Gastroesophageal sphincter (tissue), 4 donors: ENCODE measurements around the gene NDUFB1. TPM values are rescaled to one million over a fixed set of nuclear protein-coding genes. Genes with fewer than 3 reads are reported as not detected.
A peak's percentile ranks its signal among the peaks of the same experiment; 100 is the strongest.

Experiments used
- ATAC-seq: fragments of 150-250 bp; one replicate; pipeline ENCODE4 v1.9.1; 2016; ENCODE audit warnings: mild to moderate bottlenecking, moderate library complexity
- H3K27ac ChIP-seq, 4 donors: fragments of 200-600 bp; sonication (generic) in 3 of 4; 1 replicate in 3 of 4; 2 replicates in 1 of 4; pipeline ENCODE4 v1.5.1; 2016 to 2019
- H3K27me3 ChIP-seq: fragments of 200-600 bp; sonication (generic); one replicate; pipeline ENCODE4 v1.5.1; 2019
- H3K36me3 ChIP-seq, 2 donors: fragments of 200-600 bp; sonication (generic); one replicate each; pipeline ENCODE4 v1.5.1; 2019; ENCODE audit warnings: control low read depth in 1 of 2
- H3K4me1 ChIP-seq, 3 donors: fragments of 200-600 bp; sonication (generic); 1 replicate in 2 of 3; 2 replicates in 1 of 3; pipeline ENCODE4 v1.5.1; 2016 to 2019; ENCODE audit warnings: control low read depth in 2 of 3
- H3K4me3 ChIP-seq, 2 donors: fragments of 200-600 bp; sonication (generic); one replicate each; pipeline ENCODE4 v1.5.1; 2019; ENCODE audit warnings: mild to moderate bottlenecking in 1 of 2, moderate library complexity in 1 of 2
- H3K9me3 ChIP-seq, 3 donors: fragments of 200-600 bp; sonication (generic); one replicate each; pipeline ENCODE4 v1.5.1; 2017 to 2019; ENCODE audit warnings: control low read depth in 2 of 3
- EP300 ChIP-seq: sonication (generic); formaldehyde crosslinking; IDR thresholded peaks from one replicate; pipeline ENCODE4 v1.6.1; 2017; ENCODE audit warnings: antibody characterized with exemption, mild to moderate bottlenecking
- POLR2A ChIP-seq, 2 donors: fragments of 450-650 bp; IDR thresholded peaks; one replicate each; pipeline ENCODE4 v1.6.1; 2017; ENCODE audit warnings: antibody characterized with exemption in 2 of 2, mild to moderate bottlenecking in 2 of 2, moderate library complexity in 1 of 2
- POLR2AphosphoS5 ChIP-seq: sonication (generic); formaldehyde crosslinking; IDR thresholded peaks from one replicate; pipeline ENCODE4 v1.6.1; 2017; ENCODE audit warnings: antibody characterized with exemption
- WGBS, 2 donors: methylation state at CpG; one replicate each; pipeline ENCODE4 v1.1.5; 2018; ENCODE audit warnings: low coverage in 1 of 2; 5-methylcytosine and 5-hydroxymethylcytosine counted together
- total RNA-seq, 4 donors: library from RNA; depleted of rRNA; stranded (reverse); fragments of >200 nt; gene quantifications; one replicate each; pipeline ENCODE4 v1.1.0, GENCODE V29; 2016
- TF ChIP-seq, protein P1 (sequence below), 4 experiments: fragments of 200-600 bp in 2 of 4; fragments of 450-650 bp in 2 of 4; sonication (generic) in 1 of 4; IDR thresholded peaks; one replicate each; pipeline ENCODE4 v1.5.1; 2017 to 2019; ENCODE audit warnings: antibody characterized with exemption in 4 of 4, mild to moderate bottlenecking in 2 of 4, moderate library complexity in 2 of 4

Gene NDUFB1
- total RNA-seq, 4 donors from 2014 or later, result 258 to 481 (median 412) TPM

DNA sequence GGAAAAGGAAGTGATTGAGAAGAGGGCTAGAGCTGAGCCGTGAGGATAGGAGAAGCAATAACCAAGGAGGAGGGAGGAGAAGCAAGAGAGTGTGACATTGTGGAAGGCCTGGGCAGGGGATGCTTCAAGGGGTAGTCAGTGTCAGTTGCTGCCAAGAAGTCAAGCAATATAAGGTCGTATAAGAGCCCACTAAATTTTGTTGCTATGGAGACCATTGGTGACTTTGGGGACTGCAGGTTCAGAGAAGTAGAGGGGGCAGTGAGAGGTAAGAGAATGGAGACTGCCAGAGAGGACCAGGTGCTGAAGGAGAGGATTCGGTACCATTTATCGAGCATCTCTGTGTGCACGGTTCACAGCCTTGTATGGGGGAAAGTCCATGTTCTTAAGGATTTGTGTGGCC is 12.0 kb downstream of the NDUFB1 start:
- Histone ChIP-seq H3K4me1 (peaks cover 0 to 16% (median 11%) of the 10 kb centered on the region in 3 donors), H3K9me3 (no peaks in the 10 kb centered on the region), H3K4me3 (no peak overlapping the region), H3K36me3 (peaks cover 0 to 5% of the 10 kb centered on the region in 2 donors), H3K27ac (no peak overlapping the region), H3K27me3 (no peaks in the 10 kb centered on the region)
- TF ChIP-seq EP300 (no peak), POLR2A (IDR thresholded peaks at IDR 0.05) (no peak), POLR2AphosphoS5 (no peak)
- TF ChIP-seq, protein P1, sequence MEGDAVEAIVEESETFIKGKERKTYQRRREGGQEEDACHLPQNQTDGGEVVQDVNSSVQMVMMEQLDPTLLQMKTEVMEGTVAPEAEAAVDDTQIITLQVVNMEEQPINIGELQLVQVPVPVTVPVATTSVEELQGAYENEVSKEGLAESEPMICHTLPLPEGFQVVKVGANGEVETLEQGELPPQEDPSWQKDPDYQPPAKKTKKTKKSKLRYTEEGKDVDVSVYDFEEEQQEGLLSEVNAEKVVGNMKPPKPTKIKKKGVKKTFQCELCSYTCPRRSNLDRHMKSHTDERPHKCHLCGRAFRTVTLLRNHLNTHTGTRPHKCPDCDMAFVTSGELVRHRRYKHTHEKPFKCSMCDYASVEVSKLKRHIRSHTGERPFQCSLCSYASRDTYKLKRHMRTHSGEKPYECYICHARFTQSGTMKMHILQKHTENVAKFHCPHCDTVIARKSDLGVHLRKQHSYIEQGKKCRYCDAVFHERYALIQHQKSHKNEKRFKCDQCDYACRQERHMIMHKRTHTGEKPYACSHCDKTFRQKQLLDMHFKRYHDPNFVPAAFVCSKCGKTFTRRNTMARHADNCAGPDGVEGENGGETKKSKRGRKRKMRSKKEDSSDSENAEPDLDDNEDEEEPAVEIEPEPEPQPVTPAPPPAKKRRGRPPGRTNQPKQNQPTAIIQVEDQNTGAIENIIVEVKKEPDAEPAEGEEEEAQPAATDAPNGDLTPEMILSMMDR (IDR thresholded peaks at IDR 0.05), result no peak
- no peak for ATAC-seq
- 72 to 79% methylated on average over 2 to 5 of the region's 5 CpGs for WGBS, 2 donors

DNA sequence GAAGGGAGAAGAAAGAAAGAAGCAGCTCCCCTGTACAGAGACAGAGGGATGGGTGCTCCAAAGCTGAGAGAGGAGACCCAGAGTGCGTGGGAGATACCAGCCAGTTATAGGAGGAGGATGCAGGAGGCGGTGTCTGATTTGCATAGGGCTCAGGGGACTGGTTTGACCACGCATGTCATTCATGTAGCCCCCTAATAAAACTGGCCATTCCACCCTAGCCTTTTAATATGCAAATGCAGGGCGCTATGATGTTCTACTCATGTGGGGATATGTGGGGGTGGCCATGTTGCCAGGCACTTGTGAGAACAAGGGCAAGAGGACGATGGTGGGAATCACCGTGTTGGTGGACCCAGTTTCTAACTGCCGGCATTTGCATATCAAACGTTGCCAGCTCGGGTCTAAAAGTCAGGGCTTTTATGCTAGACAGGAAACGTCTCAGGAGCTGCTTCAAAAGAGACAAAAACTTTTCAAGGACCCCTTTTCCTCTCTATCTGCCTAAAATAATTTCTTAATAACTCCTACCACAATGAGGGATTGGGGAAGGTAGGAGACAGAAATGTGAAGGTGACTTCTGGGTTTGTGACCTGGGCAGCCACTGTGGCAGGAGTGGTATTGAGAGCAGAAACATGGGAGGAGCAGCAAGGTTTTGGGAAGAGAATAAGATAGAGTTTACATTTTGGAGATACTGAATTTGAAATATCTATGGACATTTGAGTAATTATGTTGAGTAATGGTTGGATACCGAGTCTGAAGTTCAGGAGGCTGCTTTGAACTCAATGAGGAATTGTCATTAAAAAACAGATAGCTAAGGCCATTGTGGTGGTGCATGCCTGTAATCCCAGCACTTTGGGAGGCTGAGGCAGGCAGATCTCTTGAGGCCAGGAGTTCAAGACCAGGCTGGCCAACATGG is 12.9 kb downstream of the NDUFB1 start:
- no peak for ATAC-seq
- no peak for TF ChIP-seq POLR2AphosphoS5
- no peak for TF ChIP-seq EP300
- TF ChIP-seq POLR2A (IDR thresholded peaks at IDR 0.05), result no peak
- TF ChIP-seq, protein P1 (IDR thresholded peaks at IDR 0.05), result no peak
- 16 to 26% methylated on average over 6 to 11 of the region's 11 CpGs for WGBS, 2 donors
- Histone ChIP-seq H3K9me3 (no peaks in the 10 kb centered on the region), H3K4me1 (peaks cover 0 to 25% (median 11%) of the 10 kb centered on the region in 3 donors), H3K27ac (no peak overlapping the region), H3K4me3 (no peak overlapping the region), H3K27me3 (no peaks in the 10 kb centered on the region), H3K36me3 (no peaks in the 10 kb centered on the region)

DNA sequence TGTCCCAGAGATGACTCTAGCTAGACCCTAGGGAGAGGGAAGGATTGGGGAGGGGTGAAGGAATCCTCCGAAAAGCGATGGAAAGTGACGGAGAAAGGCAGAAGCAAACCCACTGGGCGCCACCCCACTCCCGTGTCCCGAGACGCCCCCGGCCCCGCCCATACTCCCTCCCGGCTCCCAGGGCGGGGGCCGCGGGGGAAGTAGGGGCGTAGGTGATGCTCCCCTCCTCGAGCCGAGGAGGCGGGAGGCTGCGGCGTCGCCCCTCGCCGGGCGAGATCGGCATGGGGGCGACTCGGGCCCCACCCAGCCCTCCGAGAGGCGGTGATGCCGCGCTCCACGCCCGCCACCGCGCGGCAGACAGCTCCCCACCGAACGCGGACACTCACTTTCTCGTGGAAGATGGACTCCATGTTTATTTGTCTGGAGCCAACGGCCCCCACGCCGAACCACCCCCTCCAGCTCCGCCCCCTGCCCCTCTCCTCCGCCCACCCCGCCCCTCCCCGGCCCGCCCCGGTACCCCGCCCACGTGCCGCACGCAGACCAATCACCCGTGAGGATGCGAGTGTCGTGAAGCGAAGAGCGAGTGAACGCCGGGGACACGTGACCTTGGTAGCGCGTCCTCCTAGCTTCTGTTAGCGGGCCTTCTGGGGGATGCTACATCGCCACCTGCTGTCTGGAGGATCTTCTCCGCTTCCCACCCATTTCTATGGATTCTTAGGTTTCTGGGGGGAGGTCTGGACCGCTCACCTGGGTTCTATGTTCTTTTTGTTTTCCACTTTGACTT is 15.2 kb downstream of the NDUFB1 start, which contains the start of gene ATXN3:
ATXN3 (minus strand) TSS at position 440 of the 784 bp plus-strand sequence; CDS start at position 410, 30 bp downstream.
- H3K36me3 ChIP-seq, result no peaks in the 10 kb centered on the region
- ATAC-seq, result peak; percentile 95
- peaks cover 0 to 48% (median 11%) of the 10 kb centered on the region in 3 donors for H3K4me1 ChIP-seq
- 0 to 3% methylated on average over 5 to 8 of the region's 66 CpGs for WGBS, 2 donors
- no peaks in the 10 kb centered on the region for H3K9me3 ChIP-seq
- H3K27me3 ChIP-seq, result no peaks in the 10 kb centered on the region
- H3K27ac ChIP-seq, result peak within 1 kb of the TSS; percentile 74 to 99 (median 98)
- H3K4me3 ChIP-seq, result peak within 1 kb of the TSS; percentile 59 to 94
- TF ChIP-seq POLR2AphosphoS5 (peak; percentile 56), EP300 (no peak), POLR2A (IDR thresholded peaks at IDR 0.05) (peak; percentile 45 to 52)
- TF ChIP-seq, protein P1 (IDR thresholded peaks at IDR 0.05), result peak; percentile 61 to 90 (median 73)

DNA sequence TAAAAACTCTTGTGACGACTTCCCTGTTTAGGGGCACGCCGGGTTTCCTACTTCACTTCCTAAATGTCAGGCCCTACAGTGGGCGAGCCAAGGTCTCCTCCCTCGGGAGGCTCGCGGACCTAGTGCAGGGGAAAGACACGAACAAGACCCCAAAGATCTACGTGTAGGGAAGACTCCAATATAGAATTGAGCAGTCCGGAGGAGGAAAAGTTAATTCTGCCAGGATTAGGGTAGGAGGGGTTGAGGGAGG is 15.7 kb downstream of the NDUFB1 start:
- TF ChIP-seq, protein P1 (IDR thresholded peaks at IDR 0.05), result no peak
- TF ChIP-seq POLR2A (IDR thresholded peaks at IDR 0.05), result no peak
- TF ChIP-seq EP300, result no peak
- no peak for TF ChIP-seq POLR2AphosphoS5
- H3K4me1 ChIP-seq, result peaks cover 0 to 52% (median 11%) of the 10 kb centered on the region in 3 donors
- no peaks in the 10 kb centered on the region for H3K27me3 ChIP-seq
- ATAC-seq, result peak; percentile 34
- WGBS, 2 donors, result 0% methylated on average over 8 of the region's 10 CpGs; no CpG with 5 or more reads in 1 of the 2 donors
- H3K9me3 ChIP-seq, result no peaks in the 10 kb centered on the region
- no peaks in the 10 kb centered on the region for H3K36me3 ChIP-seq
- peak overlapping the region; percentile 59 to 94 for H3K4me3 ChIP-seq
- peak overlapping the region; percentile 74 to 99 (median 98) for H3K27ac ChIP-seq
